ENCODE results near the gene PIK3C3. TPM values are rescaled to one million over a fixed set of nuclear protein-coding genes. Genes with fewer than 3 reads are reported as not detected.
A peak's percentile ranks its signal among the peaks of the same experiment; 100 is the strongest.

Gene PIK3C3
- polyA plus RNA-seq, 10 donors = 32.7 to 48.0 (median 39.0) TPM

DNA sequence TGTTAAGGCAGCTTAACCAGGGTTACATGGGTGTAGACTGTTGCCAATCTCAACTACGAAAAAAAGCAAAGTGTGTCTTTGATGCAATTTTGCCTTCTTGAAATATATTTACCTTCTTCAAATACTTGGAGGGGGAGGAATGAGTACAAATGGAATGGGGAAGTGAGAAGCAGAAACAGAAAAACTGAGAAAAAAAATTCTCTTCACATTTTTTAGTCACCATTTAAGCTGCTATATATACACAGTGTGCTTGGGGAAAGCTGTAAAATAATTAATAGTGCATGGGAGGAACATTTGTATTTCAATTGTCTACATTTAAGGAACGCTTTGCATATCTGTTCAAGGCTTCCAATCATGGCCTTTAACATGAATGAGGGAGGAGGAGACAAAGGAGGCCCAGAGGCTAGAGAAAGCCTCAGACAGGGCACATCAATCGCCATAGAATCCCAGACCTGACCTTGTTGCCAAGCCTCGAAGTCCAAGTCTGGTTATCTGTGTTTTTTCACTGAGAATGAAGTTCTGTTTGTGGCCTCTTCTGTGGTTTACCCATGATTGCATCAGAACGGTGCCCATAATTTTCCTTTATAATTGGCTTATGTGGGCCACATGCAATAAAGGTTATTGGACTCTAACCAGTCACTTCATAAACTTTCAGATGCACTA lies 158.6 kb downstream of the PIK3C3 start:
- DNase-seq = peak in 2 of 3 donors; percentile 8 to 11

DNA sequence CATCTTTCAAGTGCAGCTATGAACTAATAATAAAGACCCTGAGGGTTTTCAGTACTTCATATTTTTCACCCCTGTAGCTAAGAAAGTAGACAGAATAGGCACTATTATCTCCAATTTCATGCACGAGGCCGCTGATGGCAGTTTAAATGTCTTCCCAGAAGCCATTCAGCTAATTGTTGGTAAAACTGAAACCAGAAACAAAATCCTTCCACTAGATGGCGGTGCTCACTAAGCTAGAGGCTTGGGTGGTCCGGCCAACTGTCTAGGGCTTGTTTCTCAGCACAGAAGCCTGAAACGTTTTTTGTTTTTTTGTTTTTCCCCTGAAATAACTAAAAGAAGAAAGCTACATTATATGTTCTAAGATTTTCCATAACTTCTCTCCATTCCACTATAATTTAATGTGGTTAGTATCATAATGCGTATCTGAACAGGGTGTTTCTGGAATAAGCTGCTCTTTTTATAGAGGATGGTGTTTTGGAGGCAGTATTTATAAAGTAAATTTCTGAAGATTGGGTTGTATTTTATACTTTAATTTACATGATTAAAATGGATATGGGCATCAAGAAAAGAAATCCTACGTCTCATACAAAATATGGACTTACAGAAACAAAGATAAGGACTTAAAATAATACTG lies 159.4 kb downstream of the PIK3C3 start:
- peak; percentile 77 to 89 (median 79) for DNase-seq

- DNase-seq = no peak
Measured at GRCh38 chr18:42126586-42126985, 171.6 kb downstream of the PIK3C3 start.

DNA sequence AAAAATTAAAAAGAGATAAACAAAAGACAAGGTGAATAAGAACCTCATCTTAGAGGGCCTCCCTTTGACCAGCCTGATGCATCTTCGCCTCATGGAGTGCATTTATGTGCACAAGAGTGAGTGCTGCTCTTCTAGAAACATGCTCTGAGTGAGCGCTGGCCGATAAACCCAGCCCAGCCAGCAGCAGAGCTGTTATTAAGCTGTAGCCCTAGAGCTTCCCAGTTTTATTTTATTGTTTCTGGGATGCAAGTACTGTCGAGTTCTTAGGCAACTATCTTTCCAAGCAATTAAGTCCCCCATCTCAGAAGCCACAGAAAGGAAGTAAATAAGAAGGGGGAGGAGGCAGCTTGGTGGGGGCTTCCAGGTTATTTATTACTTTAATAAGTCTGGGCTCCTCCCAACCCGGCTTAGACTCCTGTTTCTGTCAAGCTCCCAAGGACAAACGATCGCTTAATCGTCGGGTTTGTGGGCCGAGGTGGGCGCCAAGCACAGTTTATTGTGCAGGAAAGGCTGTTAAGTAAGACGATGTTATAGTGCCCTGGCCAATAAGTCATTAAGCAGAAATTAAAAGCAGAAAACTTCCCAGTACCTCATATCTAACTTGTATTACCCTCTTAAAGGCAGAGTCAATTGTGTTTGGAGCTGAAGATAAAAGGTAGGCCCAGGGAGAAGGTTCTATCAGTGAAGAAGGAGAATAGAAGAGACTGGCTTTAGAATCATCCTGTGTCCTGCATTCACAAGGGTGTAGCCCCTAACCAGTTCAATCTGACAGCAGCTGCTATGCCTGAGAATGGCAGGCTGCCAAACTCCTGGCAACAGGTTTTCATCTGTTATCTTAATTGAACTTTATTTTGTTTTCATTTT lies 176.3 kb downstream of the PIK3C3 start:
- DNase-seq = no peak

DNA sequence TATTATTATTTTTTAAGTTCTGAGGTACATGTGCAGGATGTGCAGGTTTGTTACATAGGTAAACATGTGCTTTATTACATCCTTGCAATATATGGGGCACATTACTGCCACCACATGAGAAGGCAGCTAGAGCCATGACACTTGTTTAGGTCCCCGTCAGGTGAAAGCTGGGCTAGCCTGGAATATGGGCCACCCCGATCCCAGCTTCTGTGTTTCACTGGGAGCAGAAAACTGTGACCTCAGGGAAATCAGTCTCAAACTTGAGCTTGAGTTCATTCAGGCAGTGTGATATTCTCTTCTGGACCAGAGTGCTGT lies 176.9 kb downstream of the PIK3C3 start:
- DNase-seq = no peak
